ENCODE data around the gene HTRA3. TPM values are rescaled to one million over a fixed set of nuclear protein-coding genes. Genes with fewer than 3 reads are reported as not detected.

The HTRA3 gene
- total RNA-seq, 2 donors from 2014 or later = 6.0 to 18.9 TPM

GRCh38 chr4:8328866-8329559 is 59.5 kb downstream of the HTRA3 start:
- no peak overlapping the region for H3K4me3 ChIP-seq
- no peak overlapping the region for H3K27ac ChIP-seq
- H3K36me3 ChIP-seq = no peaks in the 10 kb centered on the region
- WGBS = 87% methylated on average over 13 of the region's 13 CpGs
- H3K27me3 ChIP-seq (replicated peaks; ENCODE audit: insufficient read depth) = no peaks in the 10 kb centered on the region
- DNase-seq (ENCODE audit: low spot score) = no peak
- H3K4me1 ChIP-seq (replicated peaks) = peaks cover 6% of the 10 kb centered on the region
- TF ChIP-seq CTCF (IDR thresholded peaks at IDR 0.05) (no peak), POLR2AphosphoS5 (IDR thresholded peaks at IDR 0.05) (no peak), POLR2A (IDR thresholded peaks at IDR 0.05) (no peak)
- H3K9me3 ChIP-seq = no peaks in the 10 kb centered on the region
- intact Hi-C loops (cut with DNase I) = no loop called here

GRCh38 chr4:8329560-8329858 is 60.0 kb downstream of the HTRA3 start:
- H3K27ac ChIP-seq = no peak overlapping the region
- peaks cover 6% of the 10 kb centered on the region for H3K4me1 ChIP-seq (replicated peaks)
- H3K27me3 ChIP-seq (replicated peaks; ENCODE audit: insufficient read depth) = no peaks in the 10 kb centered on the region
- no peak for TF ChIP-seq CTCF (IDR thresholded peaks at IDR 0.05)
- TF ChIP-seq POLR2A (IDR thresholded peaks at IDR 0.05) = no peak
- no peak for TF ChIP-seq POLR2AphosphoS5 (IDR thresholded peaks at IDR 0.05)
- intact Hi-C loops (cut with DNase I) = no loop called here
- no peaks in the 10 kb centered on the region for H3K9me3 ChIP-seq
- H3K4me3 ChIP-seq = no peak overlapping the region
- no peak for DNase-seq (ENCODE audit: low spot score)
- WGBS = 82% methylated on average over 6 of the region's 6 CpGs
- no peaks in the 10 kb centered on the region for H3K36me3 ChIP-seq

- Histone ChIP-seq H3K4me1 (replicated peaks) (peaks cover 6% of the 10 kb centered on the region), H3K27me3 (replicated peaks; ENCODE audit: insufficient read depth) (no peaks in the 10 kb centered on the region), H3K27ac (peak overlapping the region in 1 of 2 donors; percentile 5), H3K9me3 (no peaks in the 10 kb centered on the region), H3K36me3 (no peaks in the 10 kb centered on the region), H3K4me3 (no peak overlapping the region)
- no peak for DNase-seq (ENCODE audit: low spot score)
- whole genome bisulfite sequencing = 91% methylated on average over 19 of the region's 20 CpGs
- intact Hi-C loops (cut with DNase I) = no loop called here
- no peak for TF ChIP-seq CTCF (IDR thresholded peaks at IDR 0.05)
- TF ChIP-seq POLR2A (IDR thresholded peaks at IDR 0.05) = no peak
- TF ChIP-seq POLR2AphosphoS5 (IDR thresholded peaks at IDR 0.05) = no peak
Measured at GRCh38 chr4:8329859-8330761, 60.6 kb downstream of the HTRA3 start.

GRCh38 chr4:8330821-8331574 is 61.4 kb downstream of the HTRA3 start:
- H3K27ac ChIP-seq = peak overlapping the region in 1 of 2 donors; percentile 5
- H3K9me3 ChIP-seq = no peaks in the 10 kb centered on the region
- H3K4me1 ChIP-seq (replicated peaks) = peaks cover 6% of the 10 kb centered on the region
- no peaks in the 10 kb centered on the region for H3K36me3 ChIP-seq
- DNase-seq (ENCODE audit: low spot score) = no peak
- no peaks in the 10 kb centered on the region for H3K27me3 ChIP-seq (replicated peaks; ENCODE audit: insufficient read depth)
- WGBS = 45% methylated on average over 11 of the region's 15 CpGs
- peak; percentile 52 for TF ChIP-seq POLR2AphosphoS5 (IDR thresholded peaks at IDR 0.05)
- TF ChIP-seq POLR2A (IDR thresholded peaks at IDR 0.05) = no peak
- intact Hi-C loops (cut with DNase I) = no loop called here
- H3K4me3 ChIP-seq = no peak overlapping the region

GRCh38 chr4:8331575-8331955 is 62.0 kb downstream of the HTRA3 start:
- peaks cover 6% of the 10 kb centered on the region for H3K4me1 ChIP-seq (replicated peaks)
- DNase-seq (ENCODE audit: low spot score) = no peak
- no peaks in the 10 kb centered on the region for H3K9me3 ChIP-seq
- H3K27ac ChIP-seq = no peak overlapping the region
- TF ChIP-seq POLR2A (IDR thresholded peaks at IDR 0.05) (no peak), CTCF (IDR thresholded peaks at IDR 0.05) (no peak), POLR2AphosphoS5 (IDR thresholded peaks at IDR 0.05) (no peak)
- H3K27me3 ChIP-seq (replicated peaks; ENCODE audit: insufficient read depth) = no peaks in the 10 kb centered on the region
- no peak overlapping the region for H3K4me3 ChIP-seq
- H3K36me3 ChIP-seq = no peaks in the 10 kb centered on the region
- intact Hi-C loops (cut with DNase I) = no loop called here
- WGBS = 70% methylated on average over 6 of the region's 6 CpGs
